ENCODE measurements around the gene OR10A3.

GRCh38 chr11:7936615-7937014, 4.9 kb downstream of the OR10A3 start:
- no peak for TF ChIP-seq CTCF (IDR thresholded peaks at IDR 0.05; ENCODE audit: insufficient read depth, low read depth, low read length)
- TF ChIP-seq EZH2 (IDR thresholded peaks at IDR 0.05; ENCODE audit: insufficient read depth, low read length), result no peak

Data from astrocyte (in vitro differentiated cells and primary cell).